ENCODE measurements around the gene KIFAP3.
"Not testable (repeated sequence)": the region's sequence is repeated elsewhere in the genome, so short reads cannot be mapped to it uniquely, and the experiment has no call there.

KIFAP3 gene

GRCh38 chr1:170063109-170063826 lies 11.2 kb downstream of the KIFAP3 start:
- no peaks in the 10 kb centered on the region for H3K9me3 ChIP-seq (ENCODE audit: control insufficient read depth, low read length)
- H3K27ac ChIP-seq = no peak overlapping the region
- TF ChIP-seq CTCF (IDR thresholded peaks at IDR 0.05) = no peak

GRCh38 chr1:170061676-170062075 lies 12.8 kb downstream of the KIFAP3 start:
- not testable (repeated sequence) for H3K4me3 ChIP-seq (ENCODE audit: low read depth, low read length); H2AFZ ChIP-seq; H3K9me3 ChIP-seq (ENCODE audit: control insufficient read depth, low read length); H3K4me1 ChIP-seq; H3K79me2 ChIP-seq; H3K27ac ChIP-seq; H3K4me2 ChIP-seq (ENCODE audit: low read length); H3K27me3 ChIP-seq (ENCODE audit: control insufficient read depth, insufficient read depth, low read length); H3K36me3 ChIP-seq (ENCODE audit: control insufficient read depth, insufficient read depth, low read length); H3K9ac ChIP-seq

More at GRCh38 chr1:170063109-170063826, 11.2 kb downstream of the KIFAP3 start:
- Histone ChIP-seq H3K4me3 (ENCODE audit: low read depth, low read length) (no peak overlapping the region), H3K79me2 (peaks cover 2% of the 10 kb centered on the region), H2AFZ (no peak overlapping the region), H3K27me3 (ENCODE audit: control insufficient read depth, insufficient read depth, low read length) (no peaks in the 10 kb centered on the region), H3K9ac (no peak overlapping the region), H3K4me1 (no peaks in the 10 kb centered on the region), H3K36me3 (ENCODE audit: control insufficient read depth, insufficient read depth, low read length) (no peaks in the 10 kb centered on the region), H3K4me2 (ENCODE audit: low read length) (no peak overlapping the region)

- not testable (repeated sequence) for H3K36me3 ChIP-seq (ENCODE audit: control insufficient read depth, insufficient read depth, low read length); H3K9me3 ChIP-seq (ENCODE audit: control insufficient read depth, low read length); H3K4me3 ChIP-seq (ENCODE audit: low read depth, low read length); H3K9ac ChIP-seq; H3K4me2 ChIP-seq (ENCODE audit: low read length); H3K27ac ChIP-seq; H2AFZ ChIP-seq; H3K27me3 ChIP-seq (ENCODE audit: control insufficient read depth, insufficient read depth, low read length); H3K4me1 ChIP-seq; H3K79me2 ChIP-seq
Observed at GRCh38 chr1:170060015-170060520, 14.4 kb downstream of the KIFAP3 start.

GRCh38 chr1:170049176-170049800 lies 25.2 kb downstream of the KIFAP3 start:
- no peaks in the 10 kb centered on the region for H3K36me3 ChIP-seq (ENCODE audit: control insufficient read depth, insufficient read depth, low read length)
- H3K27ac ChIP-seq = no peak overlapping the region
- no peak for TF ChIP-seq CTCF (IDR thresholded peaks at IDR 0.05)
- no peaks in the 10 kb centered on the region for H3K4me1 ChIP-seq
- no peak overlapping the region for H3K4me3 ChIP-seq (ENCODE audit: low read depth, low read length)
- no peaks in the 10 kb centered on the region for H3K79me2 ChIP-seq
- H3K9ac ChIP-seq = no peak overlapping the region
- H2AFZ ChIP-seq = no peak overlapping the region
- no peak overlapping the region for H3K4me2 ChIP-seq (ENCODE audit: low read length)
- H3K27me3 ChIP-seq (ENCODE audit: control insufficient read depth, insufficient read depth, low read length) = no peaks in the 10 kb centered on the region
- no peaks in the 10 kb centered on the region for H3K9me3 ChIP-seq (ENCODE audit: control insufficient read depth, low read length)

- H3K4me1 ChIP-seq = no peaks in the 10 kb centered on the region
- no peaks in the 10 kb centered on the region for H3K27me3 ChIP-seq (ENCODE audit: control insufficient read depth, insufficient read depth, low read length)
- H3K4me2 ChIP-seq (ENCODE audit: low read length) = no peak overlapping the region
- no peak overlapping the region for H3K27ac ChIP-seq
- H3K4me3 ChIP-seq (ENCODE audit: low read depth, low read length) = no peak overlapping the region
- H3K9me3 ChIP-seq (ENCODE audit: control insufficient read depth, low read length) = no peaks in the 10 kb centered on the region
- no peaks in the 10 kb centered on the region for H3K79me2 ChIP-seq
- H3K36me3 ChIP-seq (ENCODE audit: control insufficient read depth, insufficient read depth, low read length) = no peaks in the 10 kb centered on the region
- no peak overlapping the region for H3K9ac ChIP-seq
- no peak overlapping the region for H2AFZ ChIP-seq
- TF ChIP-seq CTCF (IDR thresholded peaks at IDR 0.05) = no peak
Observed at GRCh38 chr1:170048515-170048914, 26.0 kb downstream of the KIFAP3 start.

Data from parathyroid adenoma (tissue), 2 donors.